GM19328 (cell line): ENCODE results near the gene SKOR1.

Experiments
- ATAC-seq: cut with Tn5 transposase; IDR thresholded peaks from one replicate; pipeline ENCODE4 v1.9.1; 2021; ENCODE audit warnings: mild to moderate bottlenecking, moderate library complexity; ENCODE audit not compliant: unreplicated experiment

The SKOR1 gene

DNA sequence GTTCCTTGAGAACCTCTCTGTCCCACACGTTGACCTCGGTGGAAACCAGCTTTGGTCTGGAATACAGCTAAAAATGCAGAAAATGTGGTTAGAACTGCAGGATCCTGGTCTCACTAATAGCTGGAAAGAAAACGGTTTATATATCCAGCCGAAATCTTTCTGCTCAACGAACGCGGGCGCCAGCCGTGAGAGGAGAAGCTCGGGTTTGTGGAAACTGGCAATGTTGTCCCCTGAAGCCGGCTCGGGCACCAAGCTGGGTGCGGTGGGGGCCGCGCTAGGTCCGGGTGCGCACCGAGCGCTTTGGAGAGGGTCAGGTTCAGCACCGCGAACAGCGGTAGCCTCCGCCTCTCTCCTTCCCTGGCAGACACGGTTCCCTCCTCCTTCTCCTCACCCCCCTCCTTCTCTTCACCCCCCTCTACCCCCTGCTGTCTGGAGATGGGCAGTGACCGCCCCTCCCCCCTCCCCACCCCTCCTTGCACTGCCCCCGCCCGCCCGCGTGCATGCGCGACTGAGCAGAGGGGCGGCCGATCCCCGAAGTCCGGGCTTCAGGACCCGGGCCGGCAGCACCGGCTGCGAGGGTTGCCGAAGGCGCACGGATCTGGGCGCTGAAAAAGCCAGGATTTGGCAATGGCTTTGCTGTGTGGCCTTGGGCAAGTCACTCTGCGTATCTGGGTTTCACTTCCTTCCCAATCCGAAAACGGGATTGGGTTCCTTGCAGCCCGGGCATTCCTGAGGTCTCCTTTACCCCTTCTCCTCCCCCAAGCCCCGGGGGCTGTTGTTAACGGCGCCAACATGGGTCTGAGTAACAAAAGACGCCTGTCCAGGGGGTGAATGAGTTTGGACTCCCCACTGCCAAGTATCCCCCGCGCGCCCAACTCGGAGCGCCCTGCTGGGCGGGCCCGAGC is at the start of gene SKOR1:
Gene SKOR1, plus strand, starts transcription at position 534 of the 905 bp plus-strand sequence. Its CDS starts 94 bp downstream, at position 628.
- no peak for ATAC-seq

DNA sequence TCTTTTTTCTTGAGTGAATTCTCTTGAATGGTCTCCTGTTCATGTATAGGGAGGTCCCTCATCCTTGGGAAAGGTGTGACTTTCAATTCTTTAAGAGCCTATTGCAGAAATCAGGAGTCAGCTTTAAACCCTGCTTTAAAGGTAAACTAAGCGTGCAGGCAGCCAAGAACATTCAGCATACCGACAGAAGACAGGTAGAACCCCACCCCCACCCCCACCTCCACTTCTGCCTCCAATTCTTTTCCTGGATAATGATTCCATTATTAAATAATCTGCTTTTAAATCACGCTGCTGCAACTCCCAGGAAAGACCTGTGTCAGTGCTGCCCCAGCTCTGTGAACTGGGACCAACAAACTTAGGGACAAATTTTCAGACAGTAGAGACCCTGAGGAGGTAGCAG is 49.3 kb upstream of the SKOR1 start:
- ATAC-seq: no peak

- no peak for ATAC-seq
Measured at GRCh38 chr15:67776600-67776999, 48.7 kb upstream of the SKOR1 start.

DNA sequence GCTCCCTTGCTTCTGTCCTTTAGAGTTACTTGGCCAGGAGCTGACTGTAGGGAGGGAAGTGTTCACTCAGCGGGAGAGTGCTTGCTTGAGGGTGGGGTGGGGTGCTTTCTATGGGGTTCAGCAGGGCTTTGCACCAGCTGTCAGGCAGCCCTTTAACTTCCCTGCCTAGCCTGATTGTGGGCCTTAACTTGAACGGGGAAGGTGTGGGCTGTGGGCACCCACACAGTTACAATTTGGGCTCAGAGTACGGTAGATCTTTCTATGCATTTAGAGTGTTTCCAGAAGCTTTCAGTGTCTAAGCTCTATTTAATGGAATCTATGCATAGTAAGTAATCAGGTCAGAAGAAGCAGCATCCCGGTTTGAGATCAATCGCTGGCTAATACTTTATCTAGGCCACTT is 48.2 kb upstream of the SKOR1 start:
- no peak for ATAC-seq

GRCh38 chr15:67777773-67778172 is 47.5 kb upstream of the SKOR1 start:
- no peak for ATAC-seq

DNA sequence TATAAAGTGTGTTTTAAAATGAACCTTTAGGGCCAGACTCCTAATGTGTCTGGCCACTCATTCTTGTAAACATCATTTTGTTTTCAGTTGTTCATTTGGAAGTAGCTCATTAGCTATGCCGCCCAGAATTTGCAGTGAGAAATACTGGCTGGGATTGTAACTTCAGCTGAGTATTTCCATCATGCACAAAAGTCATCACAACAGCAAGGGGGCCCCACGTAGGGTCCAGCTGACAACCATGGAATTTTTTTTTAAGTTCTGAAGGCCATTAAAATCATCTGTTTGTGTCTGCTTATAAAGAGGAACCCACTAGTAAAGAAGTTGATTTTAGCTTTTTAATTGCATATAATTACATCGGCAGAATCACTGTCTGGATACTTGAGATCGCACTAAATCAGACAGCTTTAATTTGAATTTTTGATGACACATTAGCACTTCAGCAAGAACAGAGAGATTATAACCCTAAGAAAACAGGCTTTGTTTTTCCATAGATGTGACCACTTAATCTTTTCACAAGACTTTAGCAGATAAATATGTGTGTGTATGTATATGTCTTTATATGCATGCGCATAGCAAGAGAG is 46.3 kb upstream of the SKOR1 start:
- ATAC-seq: no peak

DNA sequence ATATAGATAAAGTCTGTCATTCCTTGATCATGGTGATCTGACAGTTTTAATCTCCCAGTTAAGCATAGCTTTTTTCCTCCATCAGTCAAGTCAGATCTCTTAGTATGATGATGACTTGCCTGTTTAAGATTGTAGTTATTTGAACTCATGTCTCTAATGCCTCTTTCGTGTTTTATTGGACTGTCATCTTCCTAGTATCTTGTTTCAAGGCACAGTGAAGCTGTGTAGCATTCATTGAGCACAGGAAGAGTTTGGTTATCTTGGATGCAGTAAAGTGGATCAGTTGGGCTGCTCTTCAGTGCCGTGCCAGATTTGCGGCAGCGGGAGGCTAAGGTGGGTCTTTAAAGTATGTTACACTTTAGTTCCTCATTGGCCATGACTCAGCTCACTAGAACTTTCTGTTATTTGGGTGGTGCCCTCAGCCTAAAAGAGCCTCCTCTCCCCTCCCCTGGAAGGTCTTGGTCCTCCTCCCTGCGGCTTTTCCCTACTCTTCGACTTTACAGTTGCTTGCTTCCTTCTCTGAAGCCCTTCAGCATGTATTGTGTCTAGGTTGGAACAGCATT is 45.7 kb upstream of the SKOR1 start:
- ATAC-seq: no peak

- no peak for ATAC-seq
Measured at GRCh38 chr15:67781061-67781460, 44.2 kb upstream of the SKOR1 start.

- ATAC-seq: no peak
Measured at GRCh38 chr15:67781907-67782690, 43.2 kb upstream of the SKOR1 start.

GRCh38 chr15:67782691-67782991 is 42.7 kb upstream of the SKOR1 start:
- ATAC-seq: no peak

DNA sequence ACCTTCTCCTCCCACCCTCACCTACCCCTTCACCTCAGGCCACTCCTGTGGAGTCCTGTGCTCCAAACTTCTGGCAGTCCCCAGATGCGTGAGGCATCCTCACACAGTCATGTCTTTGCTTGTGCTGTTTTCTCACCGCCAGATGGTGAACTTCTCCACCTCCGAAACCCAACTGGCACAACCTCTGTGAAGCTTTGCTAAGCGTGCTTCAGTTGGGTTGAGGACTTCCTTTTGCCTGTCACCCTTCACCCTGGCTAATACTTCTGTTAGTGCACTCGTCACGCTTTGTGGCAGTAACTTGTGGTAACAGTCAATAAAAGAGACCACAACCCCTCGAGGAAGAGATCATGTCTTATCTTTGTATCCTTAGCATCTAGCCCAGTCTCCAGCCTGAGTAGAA is 42.0 kb upstream of the SKOR1 start:
- no peak for ATAC-seq

- peak; percentile 72 for ATAC-seq
Measured at GRCh38 chr15:67784090-67784781, 41.1 kb upstream of the SKOR1 start.

DNA sequence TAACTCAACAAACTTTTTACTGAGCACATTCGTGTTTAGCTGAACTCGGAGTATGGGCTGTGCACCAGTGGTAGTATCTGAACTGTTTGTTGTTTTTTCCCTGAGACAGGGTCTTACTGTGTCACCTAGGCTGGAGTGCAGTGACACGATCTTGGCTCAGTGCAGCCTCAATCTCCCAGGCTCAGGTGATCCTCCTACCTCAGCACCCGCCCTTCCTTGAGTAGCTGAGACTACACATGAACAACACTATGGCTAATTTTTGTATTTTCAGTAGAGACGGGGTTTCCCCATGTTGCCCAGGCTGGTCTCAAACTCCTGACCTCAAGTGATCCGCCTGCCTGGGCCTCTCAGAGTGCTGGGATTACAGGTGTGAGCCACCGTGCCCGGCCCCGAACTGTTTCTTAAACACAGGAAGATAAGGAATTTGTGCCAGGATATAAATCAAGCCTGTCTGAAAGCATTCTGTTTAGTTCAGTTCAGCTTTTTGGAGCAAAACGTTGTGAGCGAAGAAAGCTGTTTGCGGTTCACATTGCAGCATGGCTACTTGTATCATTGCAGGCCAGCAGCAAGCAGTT is 40.4 kb upstream of the SKOR1 start:
- ATAC-seq: no peak

- ATAC-seq: no peak
Measured at GRCh38 chr15:67785431-67785830, 39.9 kb upstream of the SKOR1 start.

GRCh38 chr15:67786646-67787045 is 38.7 kb upstream of the SKOR1 start:
- ATAC-seq: no peak

DNA sequence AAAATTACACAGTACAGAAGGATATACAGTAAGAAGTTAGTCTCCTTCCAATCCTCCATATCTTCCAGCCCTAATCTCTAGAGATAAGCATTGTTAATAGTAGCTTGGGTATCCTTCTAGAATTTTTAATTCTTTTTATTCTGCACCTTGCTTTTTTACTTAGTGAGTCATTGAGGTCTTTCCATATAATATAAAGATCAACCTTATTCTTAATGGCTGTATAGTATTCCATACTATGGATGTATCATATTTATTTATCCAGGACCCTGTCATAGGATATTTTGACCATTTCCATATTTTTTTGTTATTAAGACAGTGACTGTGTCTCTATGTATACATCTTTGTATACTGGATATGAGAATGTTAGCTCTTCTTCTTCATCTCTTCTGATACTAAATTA is 36.3 kb upstream of the SKOR1 start:
- ATAC-seq: no peak

DNA sequence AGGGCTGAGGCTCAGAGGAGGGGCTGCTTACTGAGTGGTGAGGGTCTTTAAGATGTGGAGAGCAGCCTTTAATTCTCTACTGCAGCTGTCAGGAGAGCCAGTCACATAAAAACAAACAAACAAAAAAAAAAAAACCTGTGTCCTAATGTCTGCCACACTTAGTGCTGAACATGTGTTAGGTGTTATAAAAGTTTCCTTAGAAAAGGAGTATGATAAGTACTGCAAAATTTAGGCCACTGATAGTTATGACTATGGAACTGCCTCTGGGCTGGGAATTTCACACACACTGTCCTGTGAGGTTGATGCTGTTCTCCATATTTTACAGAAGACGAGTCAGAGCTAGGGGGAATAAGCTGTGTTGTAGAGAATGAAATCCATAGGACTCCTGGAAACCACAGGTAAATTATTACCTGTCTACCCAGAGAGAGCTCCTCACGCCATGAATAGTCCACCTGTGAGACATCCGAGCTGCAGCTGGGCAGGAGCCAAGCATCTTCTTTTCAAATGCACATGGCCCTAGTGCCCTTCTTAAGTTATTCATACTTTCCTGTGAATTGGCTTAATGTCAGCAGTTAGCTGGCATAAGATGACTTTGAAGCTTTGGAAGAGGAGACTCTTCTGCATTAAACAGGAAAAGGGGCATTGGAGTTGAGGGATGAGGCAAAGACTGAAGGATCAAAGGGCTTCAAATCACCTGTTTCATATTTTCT is 34.5 kb upstream of the SKOR1 start:
- ATAC-seq: no peak

GRCh38 chr15:67792250-67792942 is 32.9 kb upstream of the SKOR1 start:
- no peak for ATAC-seq

- ATAC-seq: no peak
Measured at GRCh38 chr15:67794832-67795574, 30.3 kb upstream of the SKOR1 start.
